GM12878 (cell line): ENCODE data around the gene ZNF567. TPM values are rescaled to one million over a fixed set of nuclear protein-coding genes. Genes with fewer than 3 reads are reported as not detected.

Source experiments
- CHD1 ChIP-seq: IDR thresholded peaks from 2 replicates; pipeline ENCODE4 v1.6.1; 2012; ENCODE audit warnings: low read depth, low read length, improper control_type of control experiment
- DPF2 ChIP-seq: fragments of 450-650 bp; IDR thresholded peaks from 2 replicates; pipeline ENCODE4 v1.6.1; 2017; ENCODE audit warnings: mild to moderate bottlenecking
- FOS ChIP-seq: IDR thresholded peaks from 3 replicates; pipeline ENCODE4 v1.6.1; 2011; ENCODE audit warnings: borderline replicate concordance; ENCODE audit not compliant: insufficient read length; ENCODE audit errors: extremely low read depth
- FOXM1 ChIP-seq: IDR thresholded peaks from 2 replicates; pipeline ENCODE4 v1.6.1; 2012; ENCODE audit warnings: low read depth, mild to moderate bottlenecking, inconsistent platforms, low read length, moderate library complexity
- GABPA ChIP-seq: IDR thresholded peaks from 2 replicates; pipeline ENCODE4 v1.6.1; 2014; ENCODE audit warnings: antibody characterized with exemption, low read depth, mild to moderate bottlenecking, inconsistent platforms
- HDAC6 ChIP-seq: fragments of 200-600 bp; sonication (generic); IDR thresholded peaks from one replicate; pipeline ENCODE4 v1.8.0; 2017; ENCODE audit warnings: antibody characterized with exemption; ENCODE audit not compliant: unreplicated experiment
- IKZF1 ChIP-seq: fragments of 450-650 bp; conservative IDR thresholded peaks from 2 replicates; pipeline ENCODE4 v1.6.1; 2017; ENCODE audit warnings: antibody characterized with exemption, mild to moderate bottlenecking
- NRF1 ChIP-seq: conservative IDR thresholded peaks from 2 replicates; pipeline ENCODE4 v1.6.1; 2011; ENCODE audit warnings: mild to moderate bottlenecking, low read depth, low read length, improper control_type of control experiment
- POU2F2 ChIP-seq: IDR thresholded peaks from 3 replicates; pipeline ENCODE4 v1.6.1; 2011; ENCODE audit warnings: low read depth, mild to moderate bottlenecking, low read length, borderline replicate concordance
- RELA ChIP-seq: fragments of 450-650 bp; IDR thresholded peaks from 2 replicates; pipeline ENCODE4 v1.8.0; 2014; ENCODE audit warnings: borderline replicate concordance; ENCODE audit not compliant: partially characterized antibody
- SMARCA5 ChIP-seq: fragments of 450-650 bp; IDR thresholded peaks from 2 replicates; pipeline ENCODE4 v1.6.1; 2017; ENCODE audit warnings: mild to moderate bottlenecking
- SP1 ChIP-seq: IDR thresholded peaks from one replicate; pipeline ENCODE4 v1.6.1; 2011; ENCODE audit warnings: low read depth, low read length
- TBL1XR1 ChIP-seq: IDR thresholded peaks from 2 replicates; pipeline ENCODE4 v1.6.1; 2012; ENCODE audit warnings: low read depth, low read length, improper control_type of control experiment
- polyA plus RNA-seq, 11 experiments: library from polyadenylated mRNA; depleted of rRNA in 4 of 11; unstranded in 6 of 11; stranded (reverse) in 5 of 11; fragments of >200 nt; fragmentation: Nextera tagmentation in 4 of 11; fragmentation: Illumina TruSeq in 1 of 11; extraction: Ambion mirVana in 4 of 11; extraction: Trizol in 1 of 11; gene quantifications; 1 replicate in 1 of 11; 2 replicates in 10 of 11; pipeline versions ENCODE4 v1.2.1 to v1.2.3, GENCODE V29; 2011 to 2016; ENCODE audit warnings: inconsistent platforms in 2 of 11, missing spikeins in 2 of 11, low read depth in 1 of 11
- total RNA-seq, 4 experiments: library from RNA; depleted of rRNA in 3 of 4; stranded (reverse); fragments of >200 nt in 3 of 4; fragmentation: Illumina TruSeq in 1 of 4; extraction: Trizol in 1 of 4; gene quantifications; 2 replicates each; pipeline versions ENCODE4 v1.2.1 to v1.2.3, GENCODE V29; 2013 to 2021
- TF ChIP-seq, protein P1 (sequence below): IDR thresholded peaks from 2 replicates; pipeline ENCODE4 v1.6.1; 2012; ENCODE audit warnings: improper control_type of control experiment, low read depth, low read length; ENCODE audit not compliant: insufficient replicate concordance
- TF ChIP-seq, protein P2 (sequence below): IDR thresholded peaks from 2 replicates; pipeline ENCODE4 v1.6.1; 2011; ENCODE audit warnings: borderline replicate concordance, low read depth, mild to moderate bottlenecking, moderate library complexity, low read length; ENCODE audit not compliant: insufficient read depth, poor library complexity, severe bottlenecking
- TF ChIP-seq, protein P3 (sequence below): IDR thresholded peaks from 2 replicates; pipeline ENCODE4 v1.6.1; 2012; ENCODE audit warnings: mild to moderate bottlenecking, low read depth, low read length
- TF ChIP-seq, protein P4 (sequence below): fragments of 450-650 bp; IDR thresholded peaks from 2 replicates; pipeline ENCODE4 v1.6.1; 2017; ENCODE audit warnings: mild to moderate bottlenecking

ZNF567 gene
- total and polyA plus RNA-seq, 10 of the 15 experiments (the other 5 are each of a cell fraction or from before 2014, with no cell fraction given), result 4.9 to 11.9 (median 8.7) TPM

DNA sequence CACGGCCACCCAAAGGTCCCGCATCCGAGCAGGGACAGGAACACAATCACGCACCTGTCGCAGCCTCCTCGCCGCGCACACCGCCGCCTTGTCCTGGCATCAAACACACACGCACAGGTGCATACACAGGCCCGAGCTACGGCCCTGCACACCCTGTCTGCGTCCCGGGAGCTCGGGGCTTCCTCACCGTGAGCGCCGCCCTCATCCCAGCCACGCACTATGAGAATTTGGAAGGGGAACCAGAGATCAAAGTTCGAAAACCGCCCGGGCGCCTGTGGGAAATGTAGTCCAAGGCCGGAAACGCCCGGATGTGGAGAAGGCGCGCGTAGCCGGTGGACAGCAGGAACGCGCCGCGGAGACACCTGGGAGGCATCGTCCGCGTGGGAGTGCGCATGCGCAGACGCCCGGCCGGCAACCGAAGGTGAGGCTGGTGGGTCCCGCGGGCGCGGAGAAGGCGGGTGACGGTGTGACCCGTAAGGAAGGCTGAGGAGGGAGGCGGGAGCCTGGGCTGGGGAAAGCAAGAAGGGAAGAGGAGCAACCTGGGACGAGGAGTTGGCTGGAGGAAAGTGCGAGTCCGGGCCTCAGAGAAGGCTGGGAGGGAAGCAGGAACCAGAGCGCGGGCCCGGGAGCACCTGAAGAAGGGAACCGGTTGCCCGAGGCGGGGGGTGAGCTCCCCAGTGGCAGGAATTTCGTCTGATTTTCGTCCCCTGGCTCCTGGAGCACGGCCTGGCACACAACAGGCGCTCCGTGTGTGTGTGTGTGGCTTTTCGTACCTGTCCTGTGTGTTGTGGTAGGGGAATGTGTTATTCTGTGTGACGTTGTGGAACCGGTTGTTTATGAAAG is at the start of gene ZNF567 (continued):
- TF ChIP-seq, protein P1, sequence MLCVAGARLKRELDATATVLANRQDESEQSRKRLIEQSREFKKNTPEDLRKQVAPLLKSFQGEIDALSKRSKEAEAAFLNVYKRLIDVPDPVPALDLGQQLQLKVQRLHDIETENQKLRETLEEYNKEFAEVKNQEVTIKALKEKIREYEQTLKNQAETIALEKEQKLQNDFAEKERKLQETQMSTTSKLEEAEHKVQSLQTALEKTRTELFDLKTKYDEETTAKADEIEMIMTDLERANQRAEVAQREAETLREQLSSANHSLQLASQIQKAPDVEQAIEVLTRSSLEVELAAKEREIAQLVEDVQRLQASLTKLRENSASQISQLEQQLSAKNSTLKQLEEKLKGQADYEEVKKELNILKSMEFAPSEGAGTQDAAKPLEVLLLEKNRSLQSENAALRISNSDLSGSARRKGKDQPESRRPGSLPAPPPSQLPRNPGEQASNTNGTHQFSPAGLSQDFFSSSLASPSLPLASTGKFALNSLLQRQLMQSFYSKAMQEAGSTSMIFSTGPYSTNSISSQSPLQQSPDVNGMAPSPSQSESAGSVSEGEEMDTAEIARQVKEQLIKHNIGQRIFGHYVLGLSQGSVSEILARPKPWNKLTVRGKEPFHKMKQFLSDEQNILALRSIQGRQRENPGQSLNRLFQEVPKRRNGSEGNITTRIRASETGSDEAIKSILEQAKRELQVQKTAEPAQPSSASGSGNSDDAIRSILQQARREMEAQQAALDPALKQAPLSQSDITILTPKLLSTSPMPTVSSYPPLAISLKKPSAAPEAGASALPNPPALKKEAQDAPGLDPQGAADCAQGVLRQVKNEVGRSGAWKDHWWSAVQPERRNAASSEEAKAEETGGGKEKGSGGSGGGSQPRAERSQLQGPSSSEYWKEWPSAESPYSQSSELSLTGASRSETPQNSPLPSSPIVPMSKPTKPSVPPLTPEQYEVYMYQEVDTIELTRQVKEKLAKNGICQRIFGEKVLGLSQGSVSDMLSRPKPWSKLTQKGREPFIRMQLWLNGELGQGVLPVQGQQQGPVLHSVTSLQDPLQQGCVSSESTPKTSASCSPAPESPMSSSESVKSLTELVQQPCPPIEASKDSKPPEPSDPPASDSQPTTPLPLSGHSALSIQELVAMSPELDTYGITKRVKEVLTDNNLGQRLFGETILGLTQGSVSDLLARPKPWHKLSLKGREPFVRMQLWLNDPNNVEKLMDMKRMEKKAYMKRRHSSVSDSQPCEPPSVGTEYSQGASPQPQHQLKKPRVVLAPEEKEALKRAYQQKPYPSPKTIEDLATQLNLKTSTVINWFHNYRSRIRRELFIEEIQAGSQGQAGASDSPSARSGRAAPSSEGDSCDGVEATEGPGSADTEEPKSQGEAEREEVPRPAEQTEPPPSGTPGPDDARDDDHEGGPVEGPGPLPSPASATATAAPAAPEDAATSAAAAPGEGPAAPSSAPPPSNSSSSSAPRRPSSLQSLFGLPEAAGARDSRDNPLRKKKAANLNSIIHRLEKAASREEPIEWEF, result no peak
- TF ChIP-seq SMARCA5 (no peak), HDAC6 (no peak), RELA (no peak), CHD1 (no peak), POU2F2 (no peak), DPF2 (no peak), FOS (no peak), FOXM1 (no peak), TBL1XR1 (0 out of 2 replicates have a peak, but pooled peaks have one; percentile 75), GABPA (peak; percentile 75), NRF1 (0 out of 2 replicates have a peak, but pooled peaks have one; percentile 28), IKZF1 (peak; percentile 98), SP1 (no peak)
- TF ChIP-seq, protein P2, sequence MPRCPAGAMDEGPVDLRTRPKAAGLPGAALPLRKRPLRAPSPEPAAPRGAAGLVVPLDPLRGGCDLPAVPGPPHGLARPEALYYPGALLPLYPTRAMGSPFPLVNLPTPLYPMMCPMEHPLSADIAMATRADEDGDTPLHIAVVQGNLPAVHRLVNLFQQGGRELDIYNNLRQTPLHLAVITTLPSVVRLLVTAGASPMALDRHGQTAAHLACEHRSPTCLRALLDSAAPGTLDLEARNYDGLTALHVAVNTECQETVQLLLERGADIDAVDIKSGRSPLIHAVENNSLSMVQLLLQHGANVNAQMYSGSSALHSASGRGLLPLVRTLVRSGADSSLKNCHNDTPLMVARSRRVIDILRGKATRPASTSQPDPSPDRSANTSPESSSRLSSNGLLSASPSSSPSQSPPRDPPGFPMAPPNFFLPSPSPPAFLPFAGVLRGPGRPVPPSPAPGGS, result no peak
- TF ChIP-seq, protein P3, sequence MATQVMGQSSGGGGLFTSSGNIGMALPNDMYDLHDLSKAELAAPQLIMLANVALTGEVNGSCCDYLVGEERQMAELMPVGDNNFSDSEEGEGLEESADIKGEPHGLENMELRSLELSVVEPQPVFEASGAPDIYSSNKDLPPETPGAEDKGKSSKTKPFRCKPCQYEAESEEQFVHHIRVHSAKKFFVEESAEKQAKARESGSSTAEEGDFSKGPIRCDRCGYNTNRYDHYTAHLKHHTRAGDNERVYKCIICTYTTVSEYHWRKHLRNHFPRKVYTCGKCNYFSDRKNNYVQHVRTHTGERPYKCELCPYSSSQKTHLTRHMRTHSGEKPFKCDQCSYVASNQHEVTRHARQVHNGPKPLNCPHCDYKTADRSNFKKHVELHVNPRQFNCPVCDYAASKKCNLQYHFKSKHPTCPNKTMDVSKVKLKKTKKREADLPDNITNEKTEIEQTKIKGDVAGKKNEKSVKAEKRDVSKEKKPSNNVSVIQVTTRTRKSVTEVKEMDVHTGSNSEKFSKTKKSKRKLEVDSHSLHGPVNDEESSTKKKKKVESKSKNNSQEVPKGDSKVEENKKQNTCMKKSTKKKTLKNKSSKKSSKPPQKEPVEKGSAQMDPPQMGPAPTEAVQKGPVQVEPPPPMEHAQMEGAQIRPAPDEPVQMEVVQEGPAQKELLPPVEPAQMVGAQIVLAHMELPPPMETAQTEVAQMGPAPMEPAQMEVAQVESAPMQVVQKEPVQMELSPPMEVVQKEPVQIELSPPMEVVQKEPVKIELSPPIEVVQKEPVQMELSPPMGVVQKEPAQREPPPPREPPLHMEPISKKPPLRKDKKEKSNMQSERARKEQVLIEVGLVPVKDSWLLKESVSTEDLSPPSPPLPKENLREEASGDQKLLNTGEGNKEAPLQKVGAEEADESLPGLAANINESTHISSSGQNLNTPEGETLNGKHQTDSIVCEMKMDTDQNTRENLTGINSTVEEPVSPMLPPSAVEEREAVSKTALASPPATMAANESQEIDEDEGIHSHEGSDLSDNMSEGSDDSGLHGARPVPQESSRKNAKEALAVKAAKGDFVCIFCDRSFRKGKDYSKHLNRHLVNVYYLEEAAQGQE, result no peak
- TF ChIP-seq, protein P4, sequence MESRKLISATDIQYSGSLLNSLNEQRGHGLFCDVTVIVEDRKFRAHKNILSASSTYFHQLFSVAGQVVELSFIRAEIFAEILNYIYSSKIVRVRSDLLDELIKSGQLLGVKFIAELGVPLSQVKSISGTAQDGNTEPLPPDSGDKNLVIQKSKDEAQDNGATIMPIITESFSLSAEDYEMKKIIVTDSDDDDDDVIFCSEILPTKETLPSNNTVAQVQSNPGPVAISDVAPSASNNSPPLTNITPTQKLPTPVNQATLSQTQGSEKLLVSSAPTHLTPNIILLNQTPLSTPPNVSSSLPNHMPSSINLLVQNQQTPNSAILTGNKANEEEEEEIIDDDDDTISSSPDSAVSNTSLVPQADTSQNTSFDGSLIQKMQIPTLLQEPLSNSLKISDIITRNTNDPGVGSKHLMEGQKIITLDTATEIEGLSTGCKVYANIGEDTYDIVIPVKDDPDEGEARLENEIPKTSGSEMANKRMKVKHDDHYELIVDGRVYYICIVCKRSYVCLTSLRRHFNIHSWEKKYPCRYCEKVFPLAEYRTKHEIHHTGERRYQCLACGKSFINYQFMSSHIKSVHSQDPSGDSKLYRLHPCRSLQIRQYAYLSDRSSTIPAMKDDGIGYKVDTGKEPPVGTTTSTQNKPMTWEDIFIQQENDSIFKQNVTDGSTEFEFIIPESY, result no peak
